Measurements from ENCODE around the gene DYNC2H1. TPM values are rescaled to one million over a fixed set of nuclear protein-coding genes. Genes with fewer than 3 reads are reported as not detected.

The DYNC2H1 gene
- total RNA-seq, 1 donor from 2014 or later: 7.1 TPM

DNA sequence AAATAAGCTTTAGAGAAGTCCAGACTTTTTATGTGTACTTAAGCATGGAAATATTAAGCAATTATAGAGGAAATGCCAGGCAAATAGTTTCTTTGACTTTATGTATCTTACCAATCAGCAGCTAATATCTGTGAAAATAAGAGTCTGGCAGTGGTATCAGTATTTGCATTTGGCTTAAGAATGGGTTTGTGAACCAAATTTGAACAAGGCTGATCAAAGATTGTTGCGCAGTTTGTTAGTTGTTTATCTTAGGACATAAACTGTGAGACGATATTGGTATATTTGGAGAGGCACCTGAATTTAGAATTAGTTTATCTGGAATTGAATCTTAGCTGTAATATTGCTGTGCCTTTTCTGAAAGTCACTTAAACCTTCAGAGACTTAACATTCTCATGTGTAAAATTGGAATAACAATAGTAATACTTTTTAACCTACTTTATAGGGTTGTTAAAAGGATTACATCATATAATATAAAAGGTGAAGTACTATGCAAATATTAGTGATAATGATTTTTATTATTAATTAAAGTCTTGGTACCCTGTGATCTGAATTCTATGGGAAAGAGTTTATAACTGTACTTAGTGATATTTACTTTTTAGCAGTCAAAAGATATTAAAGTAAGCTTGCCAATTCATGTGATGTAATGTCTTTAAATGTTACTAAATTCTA, 66.4 kb downstream of the DYNC2H1 start:
- Histone ChIP-seq H3K27ac (no peak overlapping the region), H3K9me3 (no peaks in the 10 kb centered on the region), H3K4me1 (no peaks in the 10 kb centered on the region), H3K36me3 (peaks cover 3 to 26% of the 10 kb centered on the region in 2 donors), H3K27me3 (no peaks in the 10 kb centered on the region), H3K4me3 (no peak overlapping the region)
- no peak for DNase-seq (ENCODE audit: low spot score in 2 of 2)
- intact Hi-C loops (cut with DNase I): no loop called here
- TF ChIP-seq, protein P1, sequence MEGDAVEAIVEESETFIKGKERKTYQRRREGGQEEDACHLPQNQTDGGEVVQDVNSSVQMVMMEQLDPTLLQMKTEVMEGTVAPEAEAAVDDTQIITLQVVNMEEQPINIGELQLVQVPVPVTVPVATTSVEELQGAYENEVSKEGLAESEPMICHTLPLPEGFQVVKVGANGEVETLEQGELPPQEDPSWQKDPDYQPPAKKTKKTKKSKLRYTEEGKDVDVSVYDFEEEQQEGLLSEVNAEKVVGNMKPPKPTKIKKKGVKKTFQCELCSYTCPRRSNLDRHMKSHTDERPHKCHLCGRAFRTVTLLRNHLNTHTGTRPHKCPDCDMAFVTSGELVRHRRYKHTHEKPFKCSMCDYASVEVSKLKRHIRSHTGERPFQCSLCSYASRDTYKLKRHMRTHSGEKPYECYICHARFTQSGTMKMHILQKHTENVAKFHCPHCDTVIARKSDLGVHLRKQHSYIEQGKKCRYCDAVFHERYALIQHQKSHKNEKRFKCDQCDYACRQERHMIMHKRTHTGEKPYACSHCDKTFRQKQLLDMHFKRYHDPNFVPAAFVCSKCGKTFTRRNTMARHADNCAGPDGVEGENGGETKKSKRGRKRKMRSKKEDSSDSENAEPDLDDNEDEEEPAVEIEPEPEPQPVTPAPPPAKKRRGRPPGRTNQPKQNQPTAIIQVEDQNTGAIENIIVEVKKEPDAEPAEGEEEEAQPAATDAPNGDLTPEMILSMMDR (IDR thresholded peaks at IDR 0.05): no peak

DNA sequence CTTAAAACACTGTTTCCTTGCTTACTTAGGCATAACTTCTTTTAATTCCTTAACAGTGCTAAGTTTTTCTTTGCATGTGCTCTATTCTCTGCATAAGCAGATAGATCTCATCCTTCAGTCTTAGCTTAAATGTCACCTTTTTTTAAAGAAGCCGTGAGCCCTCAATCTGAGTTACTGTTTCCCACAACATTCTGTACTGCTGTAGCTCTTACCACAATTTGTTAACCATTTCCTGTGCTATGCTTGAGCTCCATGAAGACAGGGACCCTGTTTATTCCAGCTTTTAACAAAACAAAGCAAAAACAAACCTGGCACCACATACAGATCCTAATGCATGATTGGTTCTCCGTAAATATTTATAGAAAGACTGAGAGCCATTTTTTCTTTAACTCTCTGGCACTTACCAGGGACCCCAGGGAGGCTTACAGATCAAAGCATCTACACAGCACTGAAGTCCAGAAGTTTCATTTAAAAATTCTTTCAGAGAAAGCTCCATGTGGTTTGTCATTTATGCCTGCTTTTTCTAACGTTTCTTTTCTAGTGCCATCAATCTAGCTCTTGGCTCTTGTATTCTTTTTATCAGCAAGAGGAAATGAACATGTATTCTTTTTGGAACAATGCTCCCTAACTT, 74.9 kb downstream of the DYNC2H1 start:
- intact Hi-C loops (cut with DNase I): no loop called here

DNA sequence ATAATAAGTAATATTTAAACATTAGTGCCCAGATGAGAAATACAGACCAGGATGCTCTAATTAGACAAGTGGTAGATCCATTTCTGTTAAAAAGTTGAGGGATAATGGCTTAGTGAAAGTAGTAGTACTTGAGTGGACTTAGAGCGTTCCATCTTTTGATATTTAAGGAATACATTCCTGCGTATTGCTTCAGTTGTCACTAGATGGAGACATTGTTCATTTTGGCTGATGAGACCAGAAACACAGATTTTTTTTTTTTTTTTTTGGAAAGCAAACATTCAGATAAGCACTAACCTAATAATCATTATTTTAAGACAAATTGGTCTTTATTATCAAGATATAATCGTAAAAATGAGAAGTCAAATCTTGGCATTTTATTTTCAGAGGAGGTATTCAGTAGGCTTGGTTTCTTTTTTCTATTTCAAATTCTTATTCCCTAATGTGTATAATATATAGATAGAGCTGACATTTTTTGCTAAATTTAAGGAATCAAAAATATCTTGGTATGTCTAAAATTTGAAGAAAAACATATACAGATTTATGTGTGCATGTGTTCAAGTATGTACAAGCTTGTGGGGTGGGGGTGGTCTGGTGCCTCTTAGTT, 92.9 kb downstream of the DYNC2H1 start:
- no peak overlapping the region for H3K27ac ChIP-seq
- peaks cover 5 to 31% of the 10 kb centered on the region in 2 donors for H3K36me3 ChIP-seq
- no peaks in the 10 kb centered on the region for H3K27me3 ChIP-seq
- DNase-seq (ENCODE audit: low spot score in 2 of 2): no peak
- no peaks in the 10 kb centered on the region for H3K9me3 ChIP-seq
- TF ChIP-seq, protein P1 (IDR thresholded peaks at IDR 0.05): peak in 2 of 3 experiments; percentile 16 to 41
- no peak overlapping the region for H3K4me3 ChIP-seq
- intact Hi-C loops (cut with DNase I): no loop called here
- no peaks in the 10 kb centered on the region for H3K4me1 ChIP-seq

More for the DNA sequence above, 74.9 kb downstream of the DYNC2H1 start:
- DNase-seq (ENCODE audit: low spot score in 2 of 2): no peak
- Histone ChIP-seq H3K9me3 (no peaks in the 10 kb centered on the region), H3K27ac (no peak overlapping the region), H3K4me1 (no peaks in the 10 kb centered on the region), H3K36me3 (peaks cover 0 to 4% of the 10 kb centered on the region in 2 donors), H3K4me3 (no peak overlapping the region), H3K27me3 (no peaks in the 10 kb centered on the region)
- TF ChIP-seq, protein P1 (IDR thresholded peaks at IDR 0.05): no peak

DNA sequence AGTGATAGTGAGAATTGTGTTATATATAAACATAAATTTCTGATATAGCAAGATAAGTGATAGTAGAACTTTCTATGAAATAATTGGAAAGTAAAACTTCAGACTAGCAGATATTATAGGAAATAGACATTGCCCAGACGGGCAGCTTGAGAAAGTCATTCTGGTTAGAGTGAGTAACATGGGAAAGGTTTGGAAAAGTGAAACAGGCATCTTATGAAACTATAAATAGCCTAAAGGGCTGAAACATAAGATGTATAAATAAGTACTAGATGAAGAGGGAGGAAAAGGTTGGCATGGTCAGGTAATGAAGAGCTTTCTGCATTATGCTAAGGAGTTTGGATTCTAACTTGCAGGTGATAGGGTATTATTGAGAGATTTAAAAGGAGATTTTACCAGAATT, 101.3 kb downstream of the DYNC2H1 start:
- Histone ChIP-seq H3K4me1 (no peaks in the 10 kb centered on the region), H3K4me3 (no peak overlapping the region), H3K36me3 (peaks cover under 1 to 4% of the 10 kb centered on the region in 2 donors), H3K9me3 (no peaks in the 10 kb centered on the region), H3K27ac (no peak overlapping the region), H3K27me3 (no peaks in the 10 kb centered on the region)
- no peak for DNase-seq (ENCODE audit: low spot score in 2 of 2)
- intact Hi-C loops (cut with DNase I): no loop called here
- TF ChIP-seq, protein P1 (IDR thresholded peaks at IDR 0.05): no peak

DNA sequence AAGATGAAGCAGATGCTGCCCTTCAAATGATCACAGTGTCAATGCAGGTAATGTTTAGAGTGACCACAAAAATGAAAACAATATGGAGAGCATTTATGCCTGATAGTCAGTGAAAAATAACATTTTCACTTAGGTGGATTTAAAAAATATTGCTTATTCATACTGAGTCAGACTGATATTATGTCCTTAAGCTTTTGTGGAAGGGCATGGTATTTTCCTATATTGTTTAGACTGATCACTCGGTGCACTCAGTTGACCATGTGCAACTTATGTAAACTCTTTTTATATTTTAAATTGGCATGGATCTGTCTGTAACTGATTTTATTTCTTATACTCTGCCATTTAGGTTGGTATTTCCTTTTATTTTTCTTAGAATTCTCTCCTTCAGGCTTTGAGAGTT, 106.6 kb downstream of the DYNC2H1 start:
- DNase-seq (ENCODE audit: low spot score in 2 of 2): no peak
- Histone ChIP-seq H3K9me3 (no peaks in the 10 kb centered on the region), H3K4me1 (no peaks in the 10 kb centered on the region), H3K27me3 (no peaks in the 10 kb centered on the region), H3K27ac (no peak overlapping the region), H3K36me3 (no peaks in the 10 kb centered on the region), H3K4me3 (no peak overlapping the region)
- TF ChIP-seq, protein P1 (IDR thresholded peaks at IDR 0.05): no peak
- intact Hi-C loops (cut with DNase I): no loop called here

Data from ascending aorta (tissue), 2 donors.